Psoas muscle (tissue), 8 donors: ENCODE data around the gene ARHGEF33. TPM values are rescaled to one million over a fixed set of nuclear protein-coding genes. Genes with fewer than 3 reads are reported as not detected.

Experiments used
- ATAC-seq, 4 donors: fragments of 200-7000 bp; cut with Tn5 transposase; one replicate each; pipeline ENCODE4 v1.9.1; 2020; ENCODE audit warnings: moderate library complexity in 3 of 4, mild to moderate bottlenecking in 2 of 4
- DNase-seq, 2 donors: peaks; one replicate each; pipeline ENCODE4 v3.0.0-alpha.2; 2020
- H3K27ac ChIP-seq: fragments of 200-600 bp; one replicate; pipeline ENCODE4 v1.8.0; 2022
- H3K27me3 ChIP-seq, 3 donors: fragments of 200-600 bp in 1 of 3; one replicate each; pipeline versions ENCODE4 v1.6.1 to v1.8.0; 2013 to 2022; ENCODE audit warnings: low read length in 2 of 3, mild to moderate bottlenecking in 2 of 3, moderate library complexity in 1 of 3; ENCODE audit not compliant: insufficient read depth in 3 of 3
- H3K36me3 ChIP-seq, 2 donors: fragments of 200-600 bp in 1 of 2; one replicate each; pipeline versions ENCODE4 v1.6.1 to v1.8.0; 2013 to 2022; ENCODE audit warnings: low read depth in 1 of 2, mild to moderate bottlenecking in 1 of 2, moderate library complexity in 1 of 2; ENCODE audit not compliant: insufficient read depth in 1 of 2
- H3K4me1 ChIP-seq: fragments of 200-600 bp; one replicate; pipeline ENCODE4 v1.8.0; 2022
- H3K4me3 ChIP-seq: fragments of 200-600 bp; one replicate; pipeline ENCODE4 v1.8.0; 2022; ENCODE audit warnings: mild to moderate bottlenecking
- H3K9me3 ChIP-seq: fragments of 200-600 bp; one replicate; pipeline ENCODE4 v1.8.0; 2022
- WGBS, 3 donors: extraction: QIAGEN DNeasy Blood & Tissue Kit; methylation state at CpG; one replicate each; pipeline versions ENCODE4 v1.1.6 to v1.1.7; 2013; 5-methylcytosine and 5-hydroxymethylcytosine counted together
- intact Hi-C, 2 donors: fragments of 100-400 bp; cut with DNase I; formaldehyde crosslinking; loops; one replicate each; pipeline versions ENCODE4 v1.11.0 to v1.14.2; 2022
- polyA plus RNA-seq, 3 donors: library from polyadenylated mRNA; stranded (reverse); fragments of 200-250 nt; gene quantifications; one replicate each; pipeline ENCODE4 v1.2.3, GENCODE V29; 2013
- total RNA-seq, 4 donors: library from RNA; stranded (reverse); fragmentation: NEBNext Ultra II Directional in 2 of 4; extraction: Animal tissue kit (Norgen Biotek cat#: 25700) in 2 of 4; gene quantifications; one replicate each; pipeline versions ENCODE4 v1.2.1 to v1.2.4, GENCODE V29; 2021 to 2023
- TF ChIP-seq, protein P1 (sequence below): fragments of 200-600 bp; IDR thresholded peaks from one replicate; pipeline ENCODE4 v1.8.0; 2022; ENCODE audit warnings: antibody characterized with exemption
- donor health status: healthy with polysubstance abuse.
- donor health status: DM: no; HTN: no; CAD: no; lungs with moderate emphysema.
- donor health status: Bipolar disorder and iron deficiency.
- donor health status: healthy.
- donor health status: DM: yes; HTN: yes; CAD: no.
- donor health status: DM: no; HTN: no; CAD: no.
- donor health status: DM: no; HTN: no; CAD: no.
- donor health status: DM: yes; HTN: yes; CAD: no.

ARHGEF33 gene
- total and polyA plus RNA-seq, 7 donors: 0.03 to 0.58 (median 0.15) TPM

DNA sequence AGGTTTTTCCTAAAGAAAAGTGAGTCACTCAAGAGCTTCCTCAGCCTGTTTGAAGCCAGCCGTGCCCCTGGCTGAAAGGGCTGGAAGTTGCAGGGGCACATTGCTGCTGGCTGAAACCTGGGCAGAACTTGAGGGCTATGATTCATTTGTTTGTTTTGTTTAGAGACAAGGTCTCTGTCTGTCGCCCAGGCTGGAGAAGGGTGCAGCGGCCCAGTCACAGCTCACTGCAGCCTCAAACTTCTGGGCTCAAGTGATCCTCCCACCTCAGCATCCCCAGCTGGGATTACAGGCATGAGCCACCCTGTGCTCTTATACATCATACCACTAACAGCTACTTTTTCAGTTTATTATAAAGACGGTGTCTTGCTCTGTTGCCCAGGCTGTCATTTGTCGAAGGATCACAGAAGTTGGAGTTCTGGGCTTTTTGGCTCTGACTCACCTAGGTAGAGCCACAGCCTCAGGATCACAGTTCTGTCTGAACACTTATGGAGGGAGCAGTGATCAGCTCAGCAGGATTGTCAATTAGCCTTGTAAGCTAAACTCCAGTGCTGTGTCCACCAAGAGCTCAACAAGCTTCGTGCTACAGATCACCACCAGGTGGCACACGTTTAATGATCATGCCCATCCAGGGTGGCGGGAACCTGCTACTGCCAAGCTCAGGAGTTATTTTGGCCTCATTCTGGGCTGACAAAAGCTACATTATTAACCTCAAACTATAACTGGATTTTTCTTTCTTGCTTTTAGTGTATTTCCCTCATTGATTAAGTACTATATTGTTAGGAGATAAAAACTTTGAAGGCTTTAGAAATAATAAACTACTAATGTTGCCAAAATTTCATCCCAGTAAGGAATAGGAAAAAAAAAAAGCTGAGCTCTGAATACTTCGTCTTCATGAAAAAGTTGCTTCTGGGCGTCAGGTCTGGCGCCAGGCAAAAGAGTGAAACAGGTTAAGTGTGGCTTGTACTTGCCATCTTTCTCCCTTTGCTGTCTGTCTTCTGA, 57.9 kb downstream of the ARHGEF33 start:
- Histone ChIP-seq H3K36me3 (no peaks in the 10 kb centered on the region), H3K4me1 (no peaks in the 10 kb centered on the region), H3K4me3 (no peak overlapping the region), H3K9me3 (no peaks in the 10 kb centered on the region), H3K27ac (no peak overlapping the region), H3K27me3 (no peaks in the 10 kb centered on the region)
- TF ChIP-seq, protein P1, sequence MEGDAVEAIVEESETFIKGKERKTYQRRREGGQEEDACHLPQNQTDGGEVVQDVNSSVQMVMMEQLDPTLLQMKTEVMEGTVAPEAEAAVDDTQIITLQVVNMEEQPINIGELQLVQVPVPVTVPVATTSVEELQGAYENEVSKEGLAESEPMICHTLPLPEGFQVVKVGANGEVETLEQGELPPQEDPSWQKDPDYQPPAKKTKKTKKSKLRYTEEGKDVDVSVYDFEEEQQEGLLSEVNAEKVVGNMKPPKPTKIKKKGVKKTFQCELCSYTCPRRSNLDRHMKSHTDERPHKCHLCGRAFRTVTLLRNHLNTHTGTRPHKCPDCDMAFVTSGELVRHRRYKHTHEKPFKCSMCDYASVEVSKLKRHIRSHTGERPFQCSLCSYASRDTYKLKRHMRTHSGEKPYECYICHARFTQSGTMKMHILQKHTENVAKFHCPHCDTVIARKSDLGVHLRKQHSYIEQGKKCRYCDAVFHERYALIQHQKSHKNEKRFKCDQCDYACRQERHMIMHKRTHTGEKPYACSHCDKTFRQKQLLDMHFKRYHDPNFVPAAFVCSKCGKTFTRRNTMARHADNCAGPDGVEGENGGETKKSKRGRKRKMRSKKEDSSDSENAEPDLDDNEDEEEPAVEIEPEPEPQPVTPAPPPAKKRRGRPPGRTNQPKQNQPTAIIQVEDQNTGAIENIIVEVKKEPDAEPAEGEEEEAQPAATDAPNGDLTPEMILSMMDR: peak; percentile 54
- intact Hi-C loops: loop anchor here in 1 of 2 donors (10.0 kb wide), 1 partner anchor 87 kb away; no protein-coding TSS in a partner anchor
- DNase-seq (peak; percentile 30 to 58), ATAC-seq (peak; percentile 70 to 76 (median 72))
- WGBS, 3 donors: 65 to 71% (median 66%) methylated on average over 11 of the region's 11 CpGs

DNA sequence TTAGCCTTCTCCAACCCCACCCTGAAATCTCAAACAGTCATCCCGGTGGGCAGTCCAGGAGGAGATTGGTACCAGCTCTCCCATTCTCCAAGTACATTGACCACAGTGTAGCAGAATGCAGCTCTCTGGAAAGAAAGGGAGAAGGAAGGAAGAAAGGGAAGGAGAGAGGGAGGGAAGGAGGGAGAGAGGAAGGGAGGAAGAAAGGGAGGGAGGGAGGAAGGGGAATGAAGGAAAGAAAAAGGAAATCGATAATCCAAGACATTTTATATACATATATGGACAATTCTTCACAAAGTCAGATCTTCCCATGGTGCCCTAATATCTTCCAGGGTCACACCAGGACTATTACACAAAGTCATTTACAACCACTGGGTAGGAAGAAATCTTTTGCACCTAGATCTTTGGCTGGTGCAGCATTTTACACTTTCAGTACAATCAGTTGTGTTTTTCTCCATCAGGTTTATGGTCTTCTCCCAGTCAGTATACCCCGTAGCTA, 58.8 kb downstream of the ARHGEF33 start:
- intact Hi-C loops: loop anchor here in 1 of 2 donors (10.0 kb wide), 1 partner anchor 86 kb away; no protein-coding TSS in a partner anchor
- H3K4me3 ChIP-seq: no peak overlapping the region
- ATAC-seq (no peak), DNase-seq (no peak)
- WGBS, 3 donors: 71 to 90% (median 84%) methylated on average over 3 of the region's 3 CpGs
- H3K4me1 ChIP-seq: no peaks in the 10 kb centered on the region
- no peaks in the 10 kb centered on the region for H3K36me3 ChIP-seq
- no peaks in the 10 kb centered on the region for H3K27me3 ChIP-seq
- H3K27ac ChIP-seq: no peak overlapping the region
- TF ChIP-seq, protein P1: no peak
- H3K9me3 ChIP-seq: no peaks in the 10 kb centered on the region

DNA sequence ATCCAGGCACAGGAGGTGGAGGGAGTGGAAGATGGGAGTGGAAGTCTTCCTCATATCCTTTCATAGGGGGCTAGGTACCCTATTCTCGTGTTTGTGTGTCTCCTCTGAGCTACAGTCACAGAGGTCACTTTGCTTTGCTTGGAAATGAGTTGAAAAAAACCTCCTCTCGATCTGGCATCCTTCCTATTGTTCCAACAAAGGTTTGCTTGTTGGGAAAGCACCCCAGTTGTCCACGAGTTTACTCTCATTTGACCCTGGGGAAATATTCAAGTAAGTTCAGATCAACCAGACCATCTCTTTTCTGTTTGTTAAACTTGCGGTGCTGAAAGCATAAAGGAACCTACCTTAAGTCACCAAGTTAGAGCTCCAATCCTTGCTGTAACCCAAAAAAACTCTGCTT, 59.3 kb downstream of the ARHGEF33 start:
- ATAC-seq (no peak), DNase-seq (no peak)
- Histone ChIP-seq H3K27me3 (no peaks in the 10 kb centered on the region), H3K4me1 (no peaks in the 10 kb centered on the region), H3K4me3 (no peak overlapping the region), H3K27ac (no peak overlapping the region), H3K9me3 (no peaks in the 10 kb centered on the region), H3K36me3 (no peaks in the 10 kb centered on the region)
- 62 to 78% (median 71%) methylated on average over 4 of the region's 4 CpGs for WGBS, 3 donors
- intact Hi-C loops: loop anchor here in 1 of 2 donors (10.0 kb wide), 1 partner anchor 86 kb away; no protein-coding TSS in a partner anchor
- TF ChIP-seq, protein P1: no peak

DNA sequence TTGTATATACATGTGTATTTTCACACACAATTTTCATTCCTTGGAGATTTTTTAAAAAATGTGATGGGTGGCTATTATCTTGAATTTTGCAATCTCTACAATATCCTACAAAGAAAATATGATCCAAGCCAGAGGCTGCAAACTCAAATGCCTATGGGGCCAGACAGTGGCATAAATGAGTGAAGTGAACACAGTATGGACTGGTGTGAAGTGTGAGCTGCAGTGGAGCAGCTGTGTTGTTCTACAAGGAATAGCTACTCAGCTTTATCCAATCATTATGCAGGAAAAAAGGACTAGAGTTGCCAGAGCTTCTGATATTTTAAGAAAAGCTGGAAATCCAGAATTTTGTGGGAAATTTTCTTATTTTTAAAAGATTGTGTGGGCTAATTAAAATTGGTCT, 62.1 kb downstream of the ARHGEF33 start:
- H3K27me3 ChIP-seq: no peaks in the 10 kb centered on the region
- TF ChIP-seq, protein P1: no peak
- no peak for DNase-seq
- no peak overlapping the region for H3K4me3 ChIP-seq
- no peaks in the 10 kb centered on the region for H3K9me3 ChIP-seq
- intact Hi-C loops: no loop called here
- H3K4me1 ChIP-seq: no peaks in the 10 kb centered on the region
- no peaks in the 10 kb centered on the region for H3K36me3 ChIP-seq
- no peak overlapping the region for H3K27ac ChIP-seq
- ATAC-seq: no peak
